GM10266 (cell line): ENCODE results near the gene DEPP1.

Experiments
- DNase-seq: peaks from one replicate; pipeline ENCODE4 v3.0.0; 2012; ENCODE audit errors: extremely low spot score
- CTCF ChIP-seq: IDR thresholded peaks from 2 replicates; pipeline ENCODE4 v1.5.1; 2012; ENCODE audit warnings: mild to moderate bottlenecking, low read depth; ENCODE audit not compliant: control insufficient read depth, insufficient read depth; ENCODE audit errors: missing control alignments

Gene DEPP1

DNA sequence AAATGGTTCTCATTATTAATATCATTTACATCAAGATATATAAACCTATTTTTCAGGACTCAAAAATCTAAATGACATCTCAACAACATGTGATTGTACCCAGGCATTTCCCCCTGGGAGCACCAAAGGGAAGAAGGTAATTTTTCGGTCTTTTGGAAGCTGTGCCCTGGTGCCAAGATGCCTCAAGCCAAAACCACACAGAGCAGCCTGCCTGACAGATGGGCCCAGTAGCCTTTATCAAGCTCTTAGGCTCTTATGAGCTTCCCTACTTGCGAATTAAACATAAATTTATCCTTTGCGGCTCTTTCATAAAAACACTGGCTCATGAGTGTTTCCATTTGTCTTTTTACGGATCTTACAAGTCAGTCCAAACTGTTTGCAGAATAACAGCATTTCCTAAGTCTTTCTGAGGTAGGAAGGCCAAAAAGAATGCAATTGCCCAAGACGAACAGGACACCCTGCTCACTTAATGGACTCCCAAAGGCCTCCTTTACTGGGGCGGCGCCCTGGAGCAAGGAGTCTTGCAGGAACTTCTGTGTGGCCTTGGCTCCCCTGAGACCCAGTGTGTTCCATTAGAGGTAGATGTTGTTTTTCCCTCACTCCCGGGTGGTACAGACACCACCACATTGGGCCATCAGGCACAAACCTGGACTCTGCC lies 23.1 kb downstream of the DEPP1 start:
- DNase-seq, result no peak
- TF ChIP-seq CTCF, result no peak

DNA sequence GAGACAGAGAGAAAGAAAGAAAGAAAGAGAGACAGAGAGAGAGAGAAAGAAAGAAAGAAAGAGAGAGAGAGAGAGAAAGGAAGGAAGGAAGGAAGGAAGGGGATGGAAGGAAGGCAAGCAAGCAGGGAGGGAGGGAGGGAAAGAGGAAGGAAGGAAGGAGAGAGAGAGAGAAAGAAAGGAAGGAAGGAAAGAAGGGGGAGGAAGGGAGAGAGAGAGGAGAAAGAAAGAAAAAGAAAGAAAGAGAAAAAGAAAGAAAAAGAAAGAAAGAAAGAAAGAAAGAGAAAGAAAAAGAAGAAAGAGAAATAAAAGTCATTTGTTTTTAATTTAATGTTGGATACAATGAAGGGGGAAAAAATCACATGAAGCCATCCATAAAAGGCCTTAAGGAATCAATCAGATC lies 23.6 kb downstream of the DEPP1 start:
- no peak for TF ChIP-seq CTCF
- DNase-seq, result no peak

- DNase-seq, result no peak
- TF ChIP-seq CTCF, result no peak
Observed at GRCh38 chr10:44954042-44954441, 24.6 kb downstream of the DEPP1 start.

DNA sequence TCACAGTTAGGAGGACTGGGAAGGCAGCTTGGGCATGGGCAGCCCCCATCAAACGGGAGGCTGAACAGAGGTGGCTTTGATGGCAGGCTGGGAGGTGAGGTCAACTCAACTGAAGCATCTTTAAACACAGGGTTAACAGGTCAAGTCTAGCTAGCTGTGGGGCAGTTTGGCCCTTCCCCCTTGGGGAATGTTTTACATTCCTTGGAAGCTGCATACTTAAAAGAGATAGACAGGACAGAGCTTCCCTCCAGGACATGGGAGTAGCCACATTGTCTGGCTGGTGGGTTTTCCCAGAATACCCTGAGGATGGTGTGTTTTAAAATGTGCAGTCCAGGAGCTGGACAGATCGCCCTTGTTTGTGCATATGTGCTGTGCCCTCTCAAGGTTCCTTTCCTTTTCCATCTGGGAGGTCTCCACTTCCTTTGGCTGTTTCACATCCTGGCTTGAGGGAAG lies 25.8 kb downstream of the DEPP1 start:
- TF ChIP-seq CTCF, result no peak
- DNase-seq, result no peak

GRCh38 chr10:44951576-44952226 lies 26.9 kb downstream of the DEPP1 start:
- no peak for TF ChIP-seq CTCF
- no peak for DNase-seq

DNA sequence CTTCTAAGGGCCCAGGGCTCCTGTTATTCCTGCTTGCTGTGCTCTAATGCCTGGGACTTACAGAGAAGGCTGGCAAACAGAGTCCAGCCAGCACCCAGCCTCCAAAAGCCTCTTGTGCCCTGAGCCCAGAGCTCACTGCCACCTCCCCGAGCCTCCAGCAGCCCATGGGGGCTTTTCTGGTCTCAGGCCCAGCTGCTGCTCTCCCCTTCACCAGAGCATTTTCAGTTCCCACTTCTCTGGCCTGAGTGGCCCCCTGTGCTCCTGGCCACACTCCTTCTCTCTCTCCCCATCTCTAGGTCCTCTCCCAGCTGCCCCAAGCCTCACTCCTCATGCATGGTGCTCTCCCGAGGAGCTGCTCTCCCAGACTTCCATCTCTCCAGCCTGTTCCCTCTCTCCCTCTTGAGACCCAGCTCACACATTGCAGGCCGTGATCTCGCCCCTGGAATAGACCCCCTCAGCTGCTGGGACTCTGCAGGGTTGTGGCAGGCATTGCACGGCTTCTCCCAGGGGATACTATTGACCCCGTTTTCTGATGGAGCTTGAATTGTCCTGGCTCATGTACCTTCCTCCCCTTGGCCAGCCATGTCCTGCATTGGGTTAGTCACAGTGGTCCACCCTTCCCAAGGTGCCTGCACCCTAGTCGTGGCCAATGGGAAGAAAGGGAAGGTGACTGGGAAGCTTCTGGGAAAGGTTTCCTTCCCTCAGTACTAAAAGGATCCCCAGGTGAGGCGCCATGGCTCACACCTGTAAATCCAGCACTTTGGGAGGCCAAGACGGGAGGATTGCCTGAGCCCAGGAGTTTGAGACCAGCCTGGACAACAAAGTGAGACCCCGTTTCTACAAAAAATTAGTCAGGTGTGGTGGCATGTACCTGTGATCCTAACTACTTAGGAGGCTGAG lies 28.0 kb downstream of the DEPP1 start:
- no peak for TF ChIP-seq CTCF
- DNase-seq, result no peak

DNA sequence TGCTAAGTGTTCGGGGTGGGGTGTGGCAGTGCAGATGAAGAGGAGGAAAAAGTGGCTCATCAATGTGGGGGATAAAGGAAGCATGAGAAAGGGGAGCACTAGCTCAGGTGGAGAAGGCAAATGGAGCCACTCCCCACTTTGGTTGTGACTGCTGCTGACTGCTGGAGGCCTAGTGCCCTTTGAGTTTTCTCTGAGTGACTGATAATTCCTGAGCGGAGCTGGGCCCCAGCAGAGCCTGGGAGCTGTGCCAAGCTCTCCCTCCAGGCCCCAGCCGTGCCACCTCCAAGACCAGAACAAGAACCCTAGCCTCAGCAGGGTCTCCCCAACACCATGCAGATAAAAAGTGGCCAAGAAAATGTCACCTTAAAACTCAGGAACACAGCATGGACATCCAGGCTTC lies 28.7 kb downstream of the DEPP1 start:
- DNase-seq, result no peak
- no peak for TF ChIP-seq CTCF
